K562 (cell line): ENCODE measurements around the gene RAB2B. TPM values are rescaled to one million over a fixed set of nuclear protein-coding genes. Genes with fewer than 3 reads are reported as not detected.

ENCODE experiments used
- CBX3 ChIP-seq, 2 experiments: IDR thresholded peaks; 1 replicate in 1 of 2; 2 replicates in 1 of 2; pipeline ENCODE4 v1.6.1; 2012; ENCODE audit warnings: inconsistent platforms in 2 of 2, low read length in 2 of 2, borderline replicate concordance in 1 of 2, control low read depth in 1 of 2
- ESRRA ChIP-seq: fragments of 450-650 bp; IDR thresholded peaks from 2 replicates; pipeline ENCODE4 v1.6.1; 2014; ENCODE audit warnings: low read depth, mild to moderate bottlenecking, moderate library complexity, borderline replicate concordance
- GABPA ChIP-seq: fragments of 200-800 bp; sonication (Bioruptor generic); conservative IDR thresholded peaks from 2 replicates; pipeline ENCODE4 v1.6.1; 2016; ENCODE audit warnings: low read depth, missing genetic modification characterization, missing compliant biosample characterization
- HDAC8 ChIP-seq: fragments of 450-650 bp; IDR thresholded peaks from 2 replicates; pipeline ENCODE4 v1.6.1; 2016; ENCODE audit warnings: mild to moderate bottlenecking, missing genetic modification characterization, moderate library complexity, missing compliant biosample characterization
- PCBP2 ChIP-seq: fragments of 200-400 bp; formaldehyde crosslinking; IDR thresholded peaks from 2 replicates; pipeline ENCODE4 v1.6.1; 2018; ENCODE audit warnings: low read length, low read depth, mild to moderate bottlenecking, moderate library complexity; ENCODE audit not compliant: poor library complexity, severe bottlenecking
- SETDB1 ChIP-seq: IDR thresholded peaks from one replicate; pipeline ENCODE4 v1.6.1; 2012; ENCODE audit warnings: low read length, control low read depth, inconsistent platforms
- TEAD1 ChIP-seq, 2 experiments: fragments of 450-650 bp in 1 of 2; sonication (generic) in 1 of 2; formaldehyde crosslinking; IDR thresholded peaks; 2 replicates each; pipeline versions ENCODE4 v1.4.0 to v1.8.0; 2020 to 2022; ENCODE audit warnings: mild to moderate bottlenecking in 2 of 2, missing genetic modification reagents in 1 of 2
- TFAP4 ChIP-seq: sonication (generic); formaldehyde crosslinking; IDR thresholded peaks from 2 replicates; pipeline ENCODE4 v1.8.0; 2022; ENCODE audit warnings: missing genetic modification reagents, mild to moderate bottlenecking, moderate library complexity, borderline replicate concordance
- polyA plus RNA-seq, 8 experiments: library from polyadenylated mRNA; depleted of rRNA in 4 of 8; stranded (reverse) in 5 of 8; unstranded in 3 of 8; fragments of >200 nt; fragmentation: Nextera tagmentation in 2 of 8; fragmentation: Illumina TruSeq in 1 of 8; extraction: Ambion mirVana in 2 of 8; extraction: Trizol in 1 of 8; gene quantifications; 2 replicates each; pipeline versions ENCODE4 v1.2.1 to v1.2.3, GENCODE V29; 2011 to 2014; ENCODE audit warnings: inconsistent platforms in 1 of 8, missing spikeins in 1 of 8
- total RNA-seq, 7 experiments: library from RNA; depleted of rRNA in 6 of 7; stranded (reverse); fragments of >200 nt in 6 of 7; fragmentation: Illumina TruSeq in 2 of 7; extraction: Trizol in 2 of 7; gene quantifications; 2 replicates each; pipeline versions ENCODE4 v1.2.1 to v1.2.3, GENCODE V29; 2011 to 2021; ENCODE audit warnings: low replicate concordance in 1 of 7
- TF ChIP-seq, protein P1 (sequence below): fragments of 450-650 bp; IDR thresholded peaks from 2 replicates; pipeline ENCODE4 v1.6.1; 2014; ENCODE audit warnings: low read depth, mild to moderate bottlenecking, moderate library complexity, borderline replicate concordance
- TF ChIP-seq, protein P2 (sequence below): fragments of 450-650 bp; IDR thresholded peaks from 2 replicates; pipeline ENCODE4 v1.6.1; 2016; ENCODE audit warnings: mild to moderate bottlenecking
- TF ChIP-seq, protein P3 (sequence below): fragments of 450-650 bp; IDR thresholded peaks from 2 replicates; pipeline ENCODE4 v1.6.1; 2017; ENCODE audit warnings: antibody characterized with exemption, mild to moderate bottlenecking

Gene RAB2B
- total and polyA plus RNA-seq, 9 of the 15 experiments (the other 6 are each of a cell fraction or from before 2014, with no cell fraction given), result 4.6 to 19.8 (median 9.8) TPM

DNA sequence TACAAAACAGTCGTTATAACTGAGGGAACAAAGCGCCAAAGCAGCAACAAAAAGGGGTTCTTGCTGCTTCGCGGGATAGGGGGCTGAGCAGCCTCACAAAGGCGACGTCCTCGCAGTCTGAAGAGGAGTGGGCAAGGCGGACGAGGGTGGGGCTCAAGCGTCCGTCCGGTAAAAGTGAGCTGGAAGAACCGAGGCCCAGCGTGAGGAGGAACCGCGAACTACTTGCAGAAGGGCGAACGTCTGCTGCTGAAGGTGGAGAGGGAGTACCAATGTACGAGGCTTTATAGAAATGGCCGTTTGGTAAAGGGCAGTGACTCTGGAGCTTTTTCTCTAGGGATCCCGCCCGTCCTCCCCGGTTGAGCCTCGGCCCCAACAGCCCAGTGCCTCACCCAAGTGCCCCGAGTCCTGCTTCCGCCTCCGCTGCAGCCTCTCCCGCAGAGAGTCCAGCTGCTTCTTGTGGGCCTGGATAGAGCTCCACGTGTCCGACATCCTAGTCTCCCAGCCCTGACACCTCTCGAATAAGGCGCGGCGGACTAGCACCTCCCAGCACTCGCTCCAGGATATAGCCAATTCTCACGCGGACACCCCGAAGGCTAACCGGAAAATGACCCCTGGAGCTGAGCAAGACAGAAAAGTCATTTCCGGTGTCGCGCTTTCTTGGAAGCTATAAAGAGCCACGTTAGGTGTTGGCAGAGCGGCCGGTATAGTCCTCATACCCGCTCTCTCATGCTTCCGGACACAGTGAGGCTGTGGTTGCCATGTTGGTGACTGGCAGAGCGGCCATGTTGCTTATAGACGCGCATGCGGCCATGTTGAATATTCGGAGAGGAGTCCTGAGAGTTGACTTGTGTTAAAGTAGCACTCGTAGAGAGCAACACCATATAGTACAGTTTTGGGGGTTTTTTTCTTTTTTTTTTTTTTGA is 34.2 kb upstream of the RAB2B start, which contains the start of gene METTL3 (continued):
- TF ChIP-seq GABPA (tag) (peak; percentile 97), TEAD1 (CRISPR knock-in tag; IDR thresholded peaks at IDR 0.05) (peak; percentile 60 to 76; a peak in 1 of 4 replicates), TFAP4 (CRISPR knock-in tag) (peak; percentile 79; the same call in 1 of the 2 replicates), PCBP2 (no peak), ESRRA (peak; percentile 25; the same call in 1 of the 2 replicates), SETDB1 (no peak), CBX3 (IDR thresholded peaks at IDR 0.05; ENCODE audit: borderline replicate concordance in 1 of 2, low read length in 2 of 2) (0 out of 3 replicates have a peak, but pooled peaks of 1 of the 2 experiments have one; percentile 10), HDAC8 (peak; percentile 43; the same call in 1 of the 2 replicates)
- TF ChIP-seq, protein P1, sequence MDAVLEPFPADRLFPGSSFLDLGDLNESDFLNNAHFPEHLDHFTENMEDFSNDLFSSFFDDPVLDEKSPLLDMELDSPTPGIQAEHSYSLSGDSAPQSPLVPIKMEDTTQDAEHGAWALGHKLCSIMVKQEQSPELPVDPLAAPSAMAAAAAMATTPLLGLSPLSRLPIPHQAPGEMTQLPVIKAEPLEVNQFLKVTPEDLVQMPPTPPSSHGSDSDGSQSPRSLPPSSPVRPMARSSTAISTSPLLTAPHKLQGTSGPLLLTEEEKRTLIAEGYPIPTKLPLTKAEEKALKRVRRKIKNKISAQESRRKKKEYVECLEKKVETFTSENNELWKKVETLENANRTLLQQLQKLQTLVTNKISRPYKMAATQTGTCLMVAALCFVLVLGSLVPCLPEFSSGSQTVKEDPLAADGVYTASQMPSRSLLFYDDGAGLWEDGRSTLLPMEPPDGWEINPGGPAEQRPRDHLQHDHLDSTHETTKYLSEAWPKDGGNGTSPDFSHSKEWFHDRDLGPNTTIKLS, result peak; percentile 75; the same call in 1 of the 2 replicates
- TF ChIP-seq, protein P2, sequence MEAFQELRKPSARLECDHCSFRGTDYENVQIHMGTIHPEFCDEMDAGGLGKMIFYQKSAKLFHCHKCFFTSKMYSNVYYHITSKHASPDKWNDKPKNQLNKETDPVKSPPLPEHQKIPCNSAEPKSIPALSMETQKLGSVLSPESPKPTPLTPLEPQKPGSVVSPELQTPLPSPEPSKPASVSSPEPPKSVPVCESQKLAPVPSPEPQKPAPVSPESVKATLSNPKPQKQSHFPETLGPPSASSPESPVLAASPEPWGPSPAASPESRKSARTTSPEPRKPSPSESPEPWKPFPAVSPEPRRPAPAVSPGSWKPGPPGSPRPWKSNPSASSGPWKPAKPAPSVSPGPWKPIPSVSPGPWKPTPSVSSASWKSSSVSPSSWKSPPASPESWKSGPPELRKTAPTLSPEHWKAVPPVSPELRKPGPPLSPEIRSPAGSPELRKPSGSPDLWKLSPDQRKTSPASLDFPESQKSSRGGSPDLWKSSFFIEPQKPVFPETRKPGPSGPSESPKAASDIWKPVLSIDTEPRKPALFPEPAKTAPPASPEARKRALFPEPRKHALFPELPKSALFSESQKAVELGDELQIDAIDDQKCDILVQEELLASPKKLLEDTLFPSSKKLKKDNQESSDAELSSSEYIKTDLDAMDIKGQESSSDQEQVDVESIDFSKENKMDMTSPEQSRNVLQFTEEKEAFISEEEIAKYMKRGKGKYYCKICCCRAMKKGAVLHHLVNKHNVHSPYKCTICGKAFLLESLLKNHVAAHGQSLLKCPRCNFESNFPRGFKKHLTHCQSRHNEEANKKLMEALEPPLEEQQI, result no peak
- TF ChIP-seq, protein P3, sequence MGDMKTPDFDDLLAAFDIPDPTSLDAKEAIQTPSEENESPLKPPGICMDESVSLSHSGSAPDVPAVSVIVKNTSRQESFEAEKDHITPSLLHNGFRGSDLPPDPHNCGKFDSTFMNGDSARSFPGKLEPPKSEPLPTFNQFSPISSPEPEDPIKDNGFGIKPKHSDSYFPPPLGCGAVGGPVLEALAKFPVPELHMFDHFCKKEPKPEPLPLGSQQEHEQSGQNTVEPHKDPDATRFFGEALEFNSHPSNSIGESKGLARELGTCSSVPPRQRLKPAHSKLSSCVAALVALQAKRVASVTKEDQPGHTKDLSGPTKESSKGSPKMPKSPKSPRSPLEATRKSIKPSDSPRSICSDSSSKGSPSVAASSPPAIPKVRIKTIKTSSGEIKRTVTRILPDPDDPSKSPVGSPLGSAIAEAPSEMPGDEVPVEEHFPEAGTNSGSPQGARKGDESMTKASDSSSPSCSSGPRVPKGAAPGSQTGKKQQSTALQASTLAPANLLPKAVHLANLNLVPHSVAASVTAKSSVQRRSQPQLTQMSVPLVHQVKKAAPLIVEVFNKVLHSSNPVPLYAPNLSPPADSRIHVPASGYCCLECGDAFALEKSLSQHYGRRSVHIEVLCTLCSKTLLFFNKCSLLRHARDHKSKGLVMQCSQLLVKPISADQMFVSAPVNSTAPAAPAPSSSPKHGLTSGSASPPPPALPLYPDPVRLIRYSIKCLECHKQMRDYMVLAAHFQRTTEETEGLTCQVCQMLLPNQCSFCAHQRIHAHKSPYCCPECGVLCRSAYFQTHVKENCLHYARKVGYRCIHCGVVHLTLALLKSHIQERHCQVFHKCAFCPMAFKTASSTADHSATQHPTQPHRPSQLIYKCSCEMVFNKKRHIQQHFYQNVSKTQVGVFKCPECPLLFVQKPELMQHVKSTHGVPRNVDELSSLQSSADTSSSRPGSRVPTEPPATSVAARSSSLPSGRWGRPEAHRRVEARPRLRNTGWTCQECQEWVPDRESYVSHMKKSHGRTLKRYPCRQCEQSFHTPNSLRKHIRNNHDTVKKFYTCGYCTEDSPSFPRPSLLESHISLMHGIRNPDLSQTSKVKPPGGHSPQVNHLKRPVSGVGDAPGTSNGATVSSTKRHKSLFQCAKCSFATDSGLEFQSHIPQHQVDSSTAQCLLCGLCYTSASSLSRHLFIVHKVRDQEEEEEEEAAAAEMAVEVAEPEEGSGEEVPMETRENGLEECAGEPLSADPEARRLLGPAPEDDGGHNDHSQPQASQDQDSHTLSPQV, result peak; percentile 38
